Measurements from ENCODE around the gene C1R. TPM values are rescaled to one million over a fixed set of nuclear protein-coding genes. Genes with fewer than 3 reads are reported as not detected.

The C1R gene
- total and polyA plus RNA-seq, 2 of the 8 experiments (the other 6 are each of a cell fraction or from before 2014, with no cell fraction given), result 6.9 to 16.3 TPM

GRCh38 chr12:7101047-7101693, 8.9 kb upstream of the C1R start:
- Histone ChIP-seq H3K79me2 (ENCODE audit: control insufficient read depth in 1 of 2, insufficient read depth in 2 of 2, low read length in 2 of 2) (no peaks in the 10 kb centered on the region), H3K4me1 (replicated peaks in 1 of 4; ENCODE audit: control insufficient read depth in 3 of 4, insufficient read depth in 4 of 4, low read length in 3 of 4) (peaks cover 0 to 2% (median 0%) of the 10 kb centered on the region in 4 experiments; a peak in 1 of 7 replicates), H2BK20ac (ENCODE audit: low read length) (no peak overlapping the region), H2BK12ac (ENCODE audit: low read depth, low read length) (no peak overlapping the region), H2BK5ac (ENCODE audit: low read depth, low read length) (no peak overlapping the region), H3K27me3 (replicated peaks in 1 of 4; ENCODE audit: control insufficient read depth in 3 of 4, extremely low read depth in 1 of 4, insufficient read depth in 3 of 4, low read length in 3 of 4) (no peaks in the 10 kb centered on the region), H3K4me3 (ENCODE audit: extremely low read depth in 1 of 4, insufficient read depth in 2 of 4, low read depth in 3 of 4, low read length in 4 of 4) (no peak overlapping the region), H3K23ac (ENCODE audit: insufficient read length) (no peak overlapping the region), H3K14ac (ENCODE audit: insufficient read length) (no peak overlapping the region), H3K9me3 (ENCODE audit: insufficient read depth in 2 of 2, low read depth in 1 of 2, low read length in 1 of 2) (no peaks in the 10 kb centered on the region; a peak in 1 of 4 replicates), H2AK5ac (ENCODE audit: low read depth, low read length) (no peak overlapping the region), H3K79me1 (ENCODE audit: low read depth, low read length) (peaks cover 2% of the 10 kb centered on the region; the same call in 1 of the 2 replicates), H3K23me2 (ENCODE audit: low read depth, low read length) (no peaks in the 10 kb centered on the region), H2AFZ (ENCODE audit: low read length) (no peak overlapping the region), H3K4ac (replicated peaks; ENCODE audit: insufficient read length, low read depth, low read length) (no peak overlapping the region), H3K4me2 (ENCODE audit: insufficient read depth in 1 of 2, low read depth in 2 of 2, low read length in 2 of 2) (no peak overlapping the region), H4K91ac (replicated peaks; ENCODE audit: insufficient read length, low read length) (no peak overlapping the region), H2BK15ac (ENCODE audit: low read length) (no peak overlapping the region), H2BK120ac (replicated peaks; ENCODE audit: low read depth, low read length) (no peak overlapping the region), H3K9ac (replicated peaks in 1 of 4; ENCODE audit: extremely low read depth in 1 of 4, low read depth in 3 of 4, low read length in 3 of 4) (no peak overlapping the region), H4K20me1 (replicated peaks in 1 of 2; ENCODE audit: control insufficient read depth in 1 of 2, insufficient read depth in 2 of 2, low read length in 2 of 2) (peaks cover 0 to 6% of the 10 kb centered on the region in 2 experiments), H3K27ac (ENCODE audit: low read depth, low read length) (no peak overlapping the region), H3K18ac (ENCODE audit: extremely low read depth, low read length) (no peak overlapping the region), H3K36me3 (ENCODE audit: control insufficient read depth in 2 of 4, insufficient read depth in 4 of 4, low read length in 3 of 4) (peaks cover 0 to 11% (median 2%) of the 10 kb centered on the region in 4 experiments; a peak in 3 of 8 replicates), H3K56ac (replicated peaks; ENCODE audit: insufficient read length, low read depth, low read length) (no peak overlapping the region), H4K8ac (ENCODE audit: extremely low read depth, insufficient read depth, low read length) (no peak overlapping the region), H4K5ac (ENCODE audit: insufficient read length, low read depth, low read length) (no peak overlapping the region)
- CTCF ChIA-PET (ENCODE audit: partially characterized antibody), result interaction anchor here (1.1 to 2.6 kb wide), 4 partner anchors 9 to 39 kb away, joined by 3 to 28 read pairs (median 4); partner anchors contain the start of gene C1R
- POLR2A ChIA-PET (ENCODE audit: partially characterized antibody), result interaction anchor here (0.8 to 2.7 kb wide), 5 partner anchors 7 to 157 kb away, joined by 3 to 13 read pairs (median 8); partner anchors contain the start of genes C12orf57, C1R, C1RL and RNU7-1
- FAIRE-seq (no peak), DNase-seq (ENCODE audit: low read depth in 1 of 2, low spot score in 2 of 2) (no peak)
- 77% methylated on average over 4 of the region's 4 CpGs; no CpG with 5 or more reads in 1 of the 2 experiments for WGBS, 2 experiments (ENCODE audit: extremely low coverage in 1 of 2, insufficient coverage in 1 of 2, insufficient read length in 1 of 2, insufficient replicate concordance in 2 of 2, low coverage in 1 of 2, low lambda C conversion rate in 2 of 2, missing lambda C conversion rate in 1 of 2)
- TF ChIP-seq SP1 (IDR thresholded peaks at IDR 0.05; ENCODE audit: low read depth, low read length), result no peak
- no peak for TF ChIP-seq EZH2 (IDR thresholded peaks at IDR 0.05; ENCODE audit: low read depth, low read length, severe bottlenecking)
